GM21528 (cell line): ENCODE results near the gene LRRC49.
A peak's percentile ranks its signal among the peaks of the same experiment; 100 is the strongest.
"Not testable (repeated sequence)": the region's sequence is repeated elsewhere in the genome, so short reads cannot be mapped to it uniquely, and the experiment has no call there.

Experiments used
- ATAC-seq: cut with Tn5 transposase; IDR thresholded peaks from one replicate; pipeline ENCODE4 v1.9.1; 2021; ENCODE audit warnings: mild to moderate bottlenecking, moderate library complexity; ENCODE audit not compliant: unreplicated experiment, low FRiP score

The LRRC49 gene

GRCh38 chr15:70892002-70892911 lies at the start of gene LRRC49, which contains the start of gene THAP10:
LRRC49 (plus strand) TSS chr15:70892826; CDS start chr15:70892895, 69 bp downstream.
THAP10 (minus strand) TSS chr15:70892433; CDS start chr15:70892272, 161 bp downstream.
- ATAC-seq, result peak; percentile 86

GRCh38 chr15:70845602-70846360 lies 46.8 kb upstream of the LRRC49 start:
- no peak for ATAC-seq

- no peak for ATAC-seq
Observed at GRCh38 chr15:70851889-70852288, 40.7 kb upstream of the LRRC49 start.

- ATAC-seq, result no peak
Observed at GRCh38 chr15:70852501-70853317, 39.9 kb upstream of the LRRC49 start.

- no peak for ATAC-seq
Observed at GRCh38 chr15:70853318-70853972, 39.2 kb upstream of the LRRC49 start.

- no peak for ATAC-seq
Observed at GRCh38 chr15:70853973-70854665, 38.5 kb upstream of the LRRC49 start, which contains the start of gene LARP6. LARP6 (minus strand) TSS chr15:70854157; CDS start chr15:70854088, 69 bp downstream.

- ATAC-seq, result no peak
Observed at GRCh38 chr15:70854666-70854976, 38.0 kb upstream of the LRRC49 start.

GRCh38 chr15:70855764-70856163 lies 36.9 kb upstream of the LRRC49 start:
- no peak for ATAC-seq

- no peak for ATAC-seq
Observed at GRCh38 chr15:70856177-70856883, 36.3 kb upstream of the LRRC49 start.

GRCh38 chr15:70856884-70857561 lies 35.6 kb upstream of the LRRC49 start:
- ATAC-seq, result no peak

GRCh38 chr15:70857562-70858285 lies 34.9 kb upstream of the LRRC49 start:
- ATAC-seq, result no peak

- not testable (repeated sequence) for ATAC-seq
Observed at GRCh38 chr15:70858614-70859321, 33.9 kb upstream of the LRRC49 start.

- no peak for ATAC-seq
Observed at GRCh38 chr15:70859322-70859908, 33.2 kb upstream of the LRRC49 start.

GRCh38 chr15:70859998-70860397 lies 32.6 kb upstream of the LRRC49 start:
- ATAC-seq, result no peak

GRCh38 chr15:70863450-70864218 lies 29.0 kb upstream of the LRRC49 start:
- no peak for ATAC-seq
